Measurements from ENCODE around the gene HFE.
"Not testable (repeated sequence)": the region's sequence is repeated elsewhere in the genome, so short reads cannot be mapped to it uniquely, and the experiment has no call there.

The HFE gene

DNA sequence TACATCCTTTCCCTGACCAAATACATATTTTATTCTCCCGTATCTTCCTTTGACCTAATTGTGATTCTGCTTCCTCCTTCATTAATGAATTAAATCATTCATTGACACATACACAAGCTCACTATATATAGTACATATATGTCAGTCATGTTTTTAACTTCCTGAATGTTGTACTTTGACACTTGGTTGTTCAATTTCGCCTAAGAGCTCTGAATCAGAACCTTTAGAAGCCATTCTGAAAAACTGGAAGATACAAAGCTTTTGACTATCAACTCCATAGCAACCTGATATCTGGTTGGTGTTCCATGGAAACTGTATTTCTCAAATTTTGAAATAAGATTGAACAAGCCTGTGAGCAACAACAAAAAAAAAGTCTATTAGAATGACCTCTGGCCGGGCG is 27.3 kb upstream of the HFE start:
- DNase-seq (ENCODE audit: insufficient read length, low spot score) (no peak), FAIRE-seq (no peak)
- TF ChIP-seq SPI1 (IDR thresholded peaks at IDR 0.05; ENCODE audit: low read depth, low read length) (no peak), PAX5 (IDR thresholded peaks at IDR 0.05; ENCODE audit: insufficient read depth, low read length, severe bottlenecking) (no peak), POLR2A (IDR thresholded peaks at IDR 0.05; ENCODE audit: low read depth, low read length) (no peak), POU2F2 (IDR thresholded peaks at IDR 0.05; ENCODE audit: low read depth, low read length) (no peak), POLR2AphosphoS5 (IDR thresholded peaks at IDR 0.05; ENCODE audit: low read depth, low read length) (no peak), TAF1 (IDR thresholded peaks at IDR 0.05; ENCODE audit: low read depth, low read length) (no peak)

DNA sequence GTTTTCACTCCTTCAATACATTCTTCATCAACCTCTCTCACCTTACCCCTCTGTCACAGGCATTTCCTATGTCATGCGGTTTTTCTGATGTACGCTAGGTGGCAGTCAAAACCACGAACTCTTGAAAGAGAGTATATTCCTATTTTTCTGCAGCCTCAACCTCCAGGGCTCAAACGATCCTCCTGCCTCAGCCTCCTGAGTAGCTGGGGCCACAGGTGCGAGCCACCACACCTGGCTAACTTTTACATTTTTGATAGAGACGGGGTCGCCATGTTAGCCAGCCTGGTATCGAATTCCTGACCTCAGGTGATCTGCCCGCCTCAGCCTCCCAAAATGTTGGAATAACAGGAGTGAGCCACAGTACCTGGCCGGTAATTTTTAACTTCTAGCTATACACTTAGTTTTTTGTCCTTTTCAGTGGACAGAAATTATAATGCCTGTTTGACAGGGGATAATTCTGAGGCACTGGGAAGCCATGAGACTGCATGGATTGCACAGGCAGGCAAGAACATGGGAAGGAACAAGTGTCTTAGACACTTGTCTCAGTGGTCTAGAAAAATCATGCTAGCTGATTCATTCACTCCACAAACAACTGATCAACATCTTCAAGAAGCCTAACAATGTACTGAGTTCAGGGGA is 22.5 kb upstream of the HFE start:
- FAIRE-seq (peak; percentile 89), DNase-seq (ENCODE audit: insufficient read length, low spot score) (no peak)
- TF ChIP-seq TAF1 (IDR thresholded peaks at IDR 0.05; ENCODE audit: low read depth, low read length) (no peak), SPI1 (IDR thresholded peaks at IDR 0.05; ENCODE audit: low read depth, low read length) (no peak), POU2F2 (IDR thresholded peaks at IDR 0.05; ENCODE audit: low read depth, low read length) (no peak), POLR2AphosphoS5 (IDR thresholded peaks at IDR 0.05; ENCODE audit: low read depth, low read length) (no peak), POLR2A (IDR thresholded peaks at IDR 0.05; ENCODE audit: low read depth, low read length) (no peak), PAX5 (IDR thresholded peaks at IDR 0.05; ENCODE audit: insufficient read depth, low read length, severe bottlenecking) (no peak)

DNA sequence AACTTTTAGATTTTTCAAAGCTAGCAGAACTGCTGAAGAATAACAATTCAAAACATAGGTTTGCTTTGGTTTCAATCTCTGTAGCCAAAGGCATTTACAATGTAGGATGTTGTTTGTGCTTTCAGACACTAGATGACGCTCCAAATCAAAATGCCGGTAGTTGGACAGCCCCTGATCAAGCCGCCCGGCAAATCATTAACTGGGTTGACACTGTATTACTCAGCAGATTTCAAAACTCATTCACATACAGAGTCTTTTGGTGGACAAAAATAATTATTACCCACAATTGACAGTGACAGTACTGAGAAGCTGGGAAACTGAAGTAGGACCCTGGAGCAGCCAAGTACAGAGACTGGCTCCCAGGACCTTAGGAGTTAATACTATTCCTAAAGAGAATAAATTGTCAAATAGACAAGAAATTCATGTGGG is 21.3 kb upstream of the HFE start:
- DNase-seq (ENCODE audit: insufficient read length, low spot score) (no peak), FAIRE-seq (peak; percentile 61)
- TF ChIP-seq PAX5 (IDR thresholded peaks at IDR 0.05; ENCODE audit: insufficient read depth, low read length, severe bottlenecking) (no peak), POU2F2 (IDR thresholded peaks at IDR 0.05; ENCODE audit: low read depth, low read length) (no peak), TAF1 (IDR thresholded peaks at IDR 0.05; ENCODE audit: low read depth, low read length) (no peak), SPI1 (IDR thresholded peaks at IDR 0.05; ENCODE audit: low read depth, low read length) (no peak), POLR2AphosphoS5 (IDR thresholded peaks at IDR 0.05; ENCODE audit: low read depth, low read length) (no peak), POLR2A (IDR thresholded peaks at IDR 0.05; ENCODE audit: low read depth, low read length) (no peak)

GRCh38 chr6:26067367-26067766 is 19.9 kb upstream of the HFE start:
- no peak for DNase-seq (ENCODE audit: insufficient read length, low spot score)
- TF ChIP-seq TAF1 (IDR thresholded peaks at IDR 0.05; ENCODE audit: low read depth, low read length) (no peak), POLR2A (IDR thresholded peaks at IDR 0.05; ENCODE audit: low read depth, low read length) (no peak), POU2F2 (IDR thresholded peaks at IDR 0.05; ENCODE audit: low read depth, low read length) (no peak), POLR2AphosphoS5 (IDR thresholded peaks at IDR 0.05; ENCODE audit: low read depth, low read length) (no peak), PAX5 (IDR thresholded peaks at IDR 0.05; ENCODE audit: insufficient read depth, low read length, severe bottlenecking) (no peak), SPI1 (IDR thresholded peaks at IDR 0.05; ENCODE audit: low read depth, low read length) (no peak)
- FAIRE-seq: no peak

DNA sequence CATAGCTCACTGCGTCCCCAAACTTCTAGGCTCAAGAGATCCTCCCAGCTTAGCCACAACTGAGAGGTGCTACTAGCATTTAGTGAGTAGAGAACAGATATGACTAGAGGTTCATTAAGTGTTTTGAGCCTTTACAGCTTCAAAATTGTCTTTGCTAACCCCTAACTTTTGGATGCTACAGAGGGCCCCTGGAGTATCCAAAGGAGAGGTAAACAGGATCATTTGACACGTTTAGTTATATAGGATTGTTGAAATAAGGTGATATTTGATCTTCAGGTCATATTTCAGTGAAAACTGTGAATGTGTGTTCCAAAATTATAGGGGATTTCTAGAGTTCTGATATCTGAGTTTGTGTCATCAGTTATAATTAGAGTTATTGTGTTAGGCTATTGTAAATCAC is 19.2 kb upstream of the HFE start:
- no peak for TF ChIP-seq SPI1 (IDR thresholded peaks at IDR 0.05; ENCODE audit: low read depth, low read length)
- no peak for TF ChIP-seq PAX5 (IDR thresholded peaks at IDR 0.05; ENCODE audit: insufficient read depth, low read length, severe bottlenecking)
- no peak for TF ChIP-seq POU2F2 (IDR thresholded peaks at IDR 0.05; ENCODE audit: low read depth, low read length)
- TF ChIP-seq POLR2AphosphoS5 (IDR thresholded peaks at IDR 0.05; ENCODE audit: low read depth, low read length): no peak
- no peak for TF ChIP-seq TAF1 (IDR thresholded peaks at IDR 0.05; ENCODE audit: low read depth, low read length)
- TF ChIP-seq POLR2A (IDR thresholded peaks at IDR 0.05; ENCODE audit: low read depth, low read length): no peak
- FAIRE-seq (no peak), DNase-seq (ENCODE audit: insufficient read length, low spot score) (no peak)

- TF ChIP-seq POLR2A (IDR thresholded peaks at IDR 0.05; ENCODE audit: low read depth, low read length) (no peak), POU2F2 (IDR thresholded peaks at IDR 0.05; ENCODE audit: low read depth, low read length) (no peak), POLR2AphosphoS5 (IDR thresholded peaks at IDR 0.05; ENCODE audit: low read depth, low read length) (no peak), SPI1 (IDR thresholded peaks at IDR 0.05; ENCODE audit: low read depth, low read length) (no peak), TAF1 (IDR thresholded peaks at IDR 0.05; ENCODE audit: low read depth, low read length) (no peak), PAX5 (IDR thresholded peaks at IDR 0.05; ENCODE audit: insufficient read depth, low read length, severe bottlenecking) (no peak)
- FAIRE-seq (no peak), DNase-seq (ENCODE audit: insufficient read length, low spot score) (no peak)
Observed at GRCh38 chr6:26071135-26071534, 16.1 kb upstream of the HFE start.

- DNase-seq (ENCODE audit: insufficient read length, low spot score): no peak
- TF ChIP-seq PAX5 (IDR thresholded peaks at IDR 0.05; ENCODE audit: insufficient read depth, low read length, severe bottlenecking) (no peak), POLR2AphosphoS5 (IDR thresholded peaks at IDR 0.05; ENCODE audit: low read depth, low read length) (no peak), TAF1 (IDR thresholded peaks at IDR 0.05; ENCODE audit: low read depth, low read length) (no peak), POLR2A (IDR thresholded peaks at IDR 0.05; ENCODE audit: low read depth, low read length) (no peak), SPI1 (IDR thresholded peaks at IDR 0.05; ENCODE audit: low read depth, low read length) (no peak), POU2F2 (IDR thresholded peaks at IDR 0.05; ENCODE audit: low read depth, low read length) (no peak)
- no peak for FAIRE-seq
Observed at GRCh38 chr6:26075063-26075717, 12.0 kb upstream of the HFE start.

DNA sequence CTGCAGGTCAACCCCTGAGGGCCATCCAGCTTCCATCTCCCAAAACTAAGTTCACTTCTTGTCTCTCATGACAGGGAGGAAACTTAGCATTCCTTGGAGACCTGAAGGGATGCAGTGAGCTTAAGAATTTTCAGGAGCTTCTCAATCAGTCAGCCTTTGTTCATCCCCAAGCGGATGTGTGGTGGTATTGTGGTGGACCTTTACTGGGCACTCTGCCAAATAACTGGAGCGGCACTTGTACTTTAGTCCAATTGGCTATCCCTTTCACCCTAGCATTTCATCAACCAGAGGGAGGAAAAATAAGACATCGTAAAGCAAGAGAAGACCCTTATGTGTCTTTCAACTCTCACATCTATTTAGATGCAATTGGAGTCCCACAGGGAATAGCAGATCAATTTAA is 9.2 kb upstream of the HFE start:
- DNase-seq (ENCODE audit: insufficient read length, low spot score); FAIRE-seq: not testable (repeated sequence)

DNA sequence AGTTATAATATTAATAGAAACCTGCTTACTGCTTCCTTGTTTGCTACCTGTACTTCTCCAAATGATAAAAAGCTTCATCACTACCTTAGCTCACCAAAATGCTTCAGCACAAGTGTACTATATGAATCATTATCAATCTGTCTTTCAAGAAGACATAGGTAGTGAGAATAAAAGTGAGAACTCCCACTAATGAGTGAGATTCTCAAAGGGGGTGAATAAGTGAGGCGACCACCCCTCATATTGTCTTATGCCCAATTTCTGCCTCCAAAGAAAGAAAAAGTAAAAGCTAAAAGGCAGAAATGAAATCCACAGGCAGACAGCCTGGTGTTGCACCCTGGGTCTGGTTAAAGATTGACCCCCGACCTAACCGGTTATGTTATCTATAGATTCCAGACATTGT is 6.1 kb upstream of the HFE start:
- not testable (repeated sequence) for FAIRE-seq; DNase-seq (ENCODE audit: insufficient read length, low spot score)

DNA sequence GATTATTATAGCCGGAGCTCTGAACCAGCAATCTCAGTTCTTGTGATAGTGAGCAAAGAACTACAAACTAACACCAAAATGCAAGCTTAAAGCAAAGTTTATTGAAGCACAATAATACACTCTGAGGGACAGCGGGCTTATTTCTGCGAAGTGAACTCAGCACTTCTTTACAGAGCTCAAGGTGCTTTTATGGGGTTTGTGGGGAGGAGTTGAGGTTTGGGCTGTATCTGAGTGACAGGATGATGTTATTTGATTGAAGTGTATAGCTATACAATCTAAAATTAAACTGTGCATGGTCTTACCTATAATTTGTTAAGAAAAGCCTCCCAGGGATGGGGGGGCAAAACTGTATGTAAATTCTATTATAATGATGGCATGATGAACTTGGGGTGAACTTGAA is 1.0 kb upstream of the HFE start:
- TF ChIP-seq POU2F2 (IDR thresholded peaks at IDR 0.05; ENCODE audit: low read depth, low read length) (no peak), POLR2AphosphoS5 (IDR thresholded peaks at IDR 0.05; ENCODE audit: low read depth, low read length) (no peak), SPI1 (IDR thresholded peaks at IDR 0.05; ENCODE audit: low read depth, low read length) (no peak), TAF1 (IDR thresholded peaks at IDR 0.05; ENCODE audit: low read depth, low read length) (no peak), PAX5 (IDR thresholded peaks at IDR 0.05; ENCODE audit: insufficient read depth, low read length, severe bottlenecking) (no peak), POLR2A (IDR thresholded peaks at IDR 0.05; ENCODE audit: low read depth, low read length) (no peak)
- no peak for DNase-seq (ENCODE audit: insufficient read length, low spot score)
- no peak for FAIRE-seq

Measured in GM12891 (cell line).